GM19240 (cell line): ENCODE data around the gene BTG1.

Source experiments
- DNase-seq: peaks from one replicate; pipeline ENCODE4 v3.0.0; 2011; ENCODE audit warnings: low spot score; ENCODE audit not compliant: insufficient read length

BTG1 gene

GRCh38 chr12:92133795-92134637 lies 11.6 kb downstream of the BTG1 start:
- no peak for DNase-seq

- DNase-seq, result no peak
Observed at GRCh38 chr12:92133171-92133570, 12.5 kb downstream of the BTG1 start.

DNA sequence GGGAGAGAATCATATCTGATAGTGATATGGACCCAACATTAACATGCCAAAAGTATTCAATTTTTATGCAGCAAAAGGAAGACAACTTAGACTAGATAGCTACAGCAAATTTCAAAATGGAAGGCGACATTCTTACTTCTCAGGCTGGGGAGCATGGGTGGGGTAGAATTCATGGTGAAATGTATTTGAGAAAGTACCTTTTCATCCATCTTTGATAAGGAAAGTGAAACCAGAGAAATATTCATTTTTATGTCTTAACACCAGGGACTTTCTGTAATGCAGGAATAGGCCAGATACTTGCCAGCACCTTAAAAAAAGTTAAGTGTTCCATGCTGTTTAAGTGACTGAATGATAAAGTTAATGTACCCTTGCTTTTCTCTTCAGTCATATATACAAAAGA lies 13.4 kb downstream of the BTG1 start:
- DNase-seq, result no peak

DNA sequence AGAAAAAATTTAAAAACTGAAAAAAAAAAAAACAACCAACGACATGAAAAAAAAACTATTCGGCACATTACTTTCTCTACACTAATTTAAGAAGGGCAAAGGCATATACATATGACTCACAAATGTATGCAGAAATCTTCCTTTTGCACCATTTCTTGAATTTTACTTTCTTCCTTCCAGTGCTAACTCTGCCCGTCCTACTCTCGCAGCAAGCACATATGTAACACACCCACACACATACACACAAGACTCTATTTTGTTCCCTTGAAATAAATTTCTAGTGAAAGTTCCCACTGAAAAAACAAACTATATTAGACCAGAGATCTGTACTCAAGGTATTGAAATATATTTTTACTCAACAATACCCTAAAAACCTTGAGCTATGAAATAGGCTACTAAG lies 14.6 kb downstream of the BTG1 start:
- no peak for DNase-seq

GRCh38 chr12:92129609-92130008 lies 16.0 kb downstream of the BTG1 start:
- no peak for DNase-seq

- no peak for DNase-seq
Observed at GRCh38 chr12:92128612-92129011, 17.0 kb downstream of the BTG1 start.

- no peak for DNase-seq
Observed at GRCh38 chr12:92124689-92125029, 21.0 kb downstream of the BTG1 start.

- DNase-seq, result no peak
Observed at GRCh38 chr12:92123780-92124688, 21.6 kb downstream of the BTG1 start.

DNA sequence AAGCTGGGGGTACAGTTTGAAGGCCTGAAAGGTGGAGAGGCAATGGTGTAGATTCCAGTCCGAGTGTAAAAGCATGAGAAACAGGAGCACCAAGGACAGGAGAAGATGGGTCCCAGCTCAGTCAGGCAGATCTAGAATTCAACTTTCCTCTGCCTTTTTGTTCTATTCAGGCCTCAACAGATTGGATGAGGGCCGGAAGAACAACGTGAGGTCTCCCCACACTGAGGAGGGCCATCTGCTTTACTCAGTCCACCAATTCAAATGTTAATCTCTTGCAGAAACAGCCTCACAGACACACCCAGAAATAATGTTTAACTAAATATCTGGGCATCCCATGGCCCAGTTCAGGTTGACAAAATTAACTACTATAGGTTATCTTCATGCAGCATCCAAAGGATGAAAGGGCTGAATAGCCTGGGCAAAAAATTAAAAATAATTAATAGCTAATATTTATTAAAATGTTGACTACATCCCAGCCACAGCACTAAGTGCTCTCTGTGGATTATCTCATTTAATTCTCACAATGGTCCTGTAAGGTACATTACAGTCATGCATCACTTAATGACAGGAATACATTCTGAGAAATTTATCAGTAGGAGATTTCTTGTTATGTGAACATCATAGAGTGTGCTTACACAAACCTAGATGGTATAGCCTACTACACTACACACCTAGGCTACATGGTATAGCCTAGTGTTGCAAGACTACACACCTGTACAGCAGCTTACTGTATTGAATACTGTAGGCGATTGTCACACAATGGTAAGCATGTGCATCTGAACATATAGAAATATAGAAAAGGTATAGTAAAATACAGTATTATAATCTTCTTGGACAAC lies 22.5 kb downstream of the BTG1 start:
- DNase-seq, result no peak

DNA sequence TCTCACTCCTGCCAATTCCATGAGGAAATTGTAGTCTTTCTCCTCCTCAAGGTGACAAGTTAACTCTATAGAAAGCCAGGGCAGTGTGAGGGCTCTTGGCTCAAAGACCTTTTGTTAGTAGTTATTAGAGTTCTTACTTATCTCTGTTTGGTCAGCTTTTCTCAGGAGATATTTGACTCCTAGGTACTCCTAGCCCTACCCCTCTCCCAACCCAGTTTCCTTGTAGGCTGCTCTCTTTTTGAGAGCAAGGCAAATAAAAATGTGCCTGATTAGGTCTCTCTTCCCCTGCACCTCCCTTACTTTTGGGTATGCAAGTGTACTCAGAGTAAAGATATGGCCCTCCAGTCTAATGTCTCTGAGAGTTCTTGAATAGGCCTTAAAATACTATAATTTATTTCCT lies 23.8 kb downstream of the BTG1 start:
- no peak for DNase-seq

DNA sequence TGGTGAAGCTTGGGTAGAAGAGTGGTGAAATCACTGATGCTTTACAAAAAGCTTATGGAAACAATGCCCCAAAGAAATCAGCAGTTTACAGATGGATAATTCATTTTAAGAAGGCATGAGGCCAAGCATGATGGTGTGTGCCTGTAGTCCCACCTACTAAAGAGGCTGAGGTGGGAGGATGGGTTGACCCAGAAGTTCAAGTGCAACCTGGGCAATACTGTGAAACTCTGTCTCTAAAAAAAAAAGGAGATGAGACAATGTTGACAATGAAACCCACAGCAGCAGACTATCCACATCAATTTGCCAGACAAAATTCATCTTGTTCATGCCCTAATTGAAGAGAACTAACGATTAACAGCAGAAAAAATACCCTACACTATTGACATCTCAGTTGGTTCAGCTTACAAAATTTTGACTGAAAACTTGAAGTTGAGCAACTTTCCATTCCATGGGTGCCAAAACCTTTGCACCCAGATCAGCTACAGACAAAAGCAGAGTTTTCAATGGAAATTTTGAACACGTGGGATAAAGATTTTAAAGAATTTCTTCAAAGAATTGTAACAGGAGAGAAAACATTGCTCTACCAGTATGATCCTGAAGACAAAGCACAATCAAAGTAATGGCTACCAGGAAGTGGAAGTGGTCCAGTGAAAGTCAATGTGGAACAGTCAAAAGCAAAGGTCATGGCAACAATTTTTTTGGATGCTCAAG lies 26.7 kb downstream of the BTG1 start:
- DNase-seq, result no peak

DNA sequence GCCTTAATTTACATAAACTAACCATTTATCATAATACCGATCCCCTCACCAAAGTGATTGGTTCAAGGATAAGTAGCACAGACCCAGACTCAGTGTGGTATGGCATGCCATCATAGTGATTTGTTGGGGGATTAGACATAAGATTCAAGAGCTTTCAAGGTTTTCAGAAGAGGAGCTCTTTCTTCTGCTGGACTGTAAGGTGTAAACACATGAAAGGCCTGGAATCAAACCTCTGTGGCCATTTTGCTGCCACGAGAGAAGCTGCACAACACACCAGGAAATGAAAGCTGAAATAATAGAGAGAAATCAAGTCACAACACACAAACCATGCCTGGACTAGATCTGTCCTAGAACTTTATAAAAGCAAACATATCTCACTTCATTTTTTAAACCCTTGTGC lies 30.8 kb downstream of the BTG1 start:
- DNase-seq, result no peak

GRCh38 chr12:92111256-92111655 lies 34.4 kb downstream of the BTG1 start:
- DNase-seq, result no peak

DNA sequence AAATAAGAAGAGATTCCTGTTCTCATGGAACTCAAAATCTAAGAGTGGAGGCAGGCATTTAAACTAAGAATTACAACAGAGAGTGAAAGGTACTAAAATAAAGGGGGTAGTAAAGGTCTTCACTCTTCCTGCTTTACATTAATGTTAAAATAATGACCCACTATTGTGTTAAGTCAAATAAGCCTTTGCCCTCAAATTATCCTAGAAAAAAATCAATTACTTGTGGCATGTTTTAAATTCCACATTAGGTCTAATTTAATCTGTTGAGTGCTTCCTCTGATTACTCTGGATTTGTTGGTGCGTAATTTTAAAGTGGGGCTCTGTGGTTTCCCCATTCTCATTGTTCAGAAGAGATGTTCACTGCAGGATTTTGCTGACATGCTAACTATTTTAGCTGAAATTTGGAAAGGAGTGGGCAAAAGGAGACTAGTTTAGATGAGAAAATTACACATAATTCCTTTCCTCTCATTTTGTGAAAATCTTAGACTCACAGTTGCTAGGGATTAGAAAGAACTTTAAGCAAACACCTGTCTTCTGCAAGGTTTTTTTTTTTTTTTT lies 35.5 kb downstream of the BTG1 start:
- no peak for DNase-seq

GRCh38 chr12:92109613-92110012 lies 36.0 kb downstream of the BTG1 start:
- no peak for DNase-seq

GRCh38 chr12:92108651-92109050 lies 37.0 kb downstream of the BTG1 start:
- DNase-seq, result no peak

- no peak for DNase-seq
Observed at GRCh38 chr12:92107621-92108131, 38.0 kb downstream of the BTG1 start.

DNA sequence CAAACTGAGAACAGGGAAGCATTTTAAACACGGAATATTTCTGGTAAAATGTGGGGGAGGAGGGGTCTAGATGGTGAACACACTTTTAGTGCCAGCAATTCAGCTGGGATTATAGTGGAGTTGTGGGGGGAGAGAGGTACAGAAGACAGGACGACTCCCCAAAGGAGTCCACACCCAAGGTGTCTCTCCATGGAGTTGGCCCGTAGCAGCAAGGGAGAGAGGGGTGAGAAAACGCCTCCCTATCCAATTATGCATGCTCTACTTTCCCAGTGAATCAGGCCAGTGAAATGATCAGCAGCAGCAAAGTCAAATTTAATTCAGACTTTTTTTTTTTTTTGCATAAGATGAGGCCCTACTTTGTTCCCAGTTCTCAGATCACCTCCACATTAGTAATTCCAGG lies 38.6 kb downstream of the BTG1 start:
- no peak for DNase-seq

DNA sequence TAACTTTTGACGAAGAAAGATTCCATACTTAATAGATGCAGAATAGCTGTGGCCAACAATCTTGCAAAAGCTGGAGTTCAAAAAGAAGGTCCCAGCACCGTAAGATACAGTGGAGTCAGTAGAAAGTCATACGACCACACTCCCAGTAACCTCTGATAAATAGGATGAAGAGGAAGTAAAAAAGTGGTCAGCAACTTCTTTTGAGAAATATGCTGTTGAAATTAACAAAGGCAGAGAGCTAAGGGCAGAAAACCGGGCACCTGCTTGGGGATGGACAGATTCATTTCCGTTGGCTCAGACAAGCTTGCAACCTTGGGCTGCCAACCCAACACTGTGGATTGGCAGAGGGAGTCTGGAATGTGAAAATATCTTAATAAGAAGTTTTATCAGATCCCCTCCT lies 40.0 kb downstream of the BTG1 start:
- no peak for DNase-seq

GRCh38 chr12:92105110-92105509 lies 40.5 kb downstream of the BTG1 start:
- DNase-seq, result no peak

DNA sequence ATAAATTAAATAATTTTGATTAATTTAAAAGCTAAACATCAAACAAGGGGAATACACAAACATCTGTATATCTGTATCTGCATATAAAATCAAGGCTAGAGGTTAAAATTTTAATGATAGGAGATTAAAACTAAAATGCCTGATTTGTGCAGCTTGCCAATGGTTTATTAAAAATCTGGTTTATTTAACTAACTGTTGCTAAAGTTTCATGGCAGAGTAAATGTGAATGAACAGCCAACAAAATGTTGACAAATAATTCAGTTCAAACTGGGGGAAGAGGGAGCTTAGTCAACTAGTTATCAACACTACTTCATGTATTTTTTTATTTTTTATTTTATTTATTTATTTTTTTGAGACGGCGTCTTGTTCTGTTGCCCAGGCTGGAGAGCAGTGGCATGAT lies 43.0 kb downstream of the BTG1 start:
- no peak for DNase-seq
